ENCODE data around the gene INTS4. TPM values are rescaled to one million over a fixed set of nuclear protein-coding genes. Genes with fewer than 3 reads are reported as not detected.
A peak's percentile ranks its signal among the peaks of the same experiment; 100 is the strongest.
"Not testable (repeated sequence)": the region's sequence is repeated elsewhere in the genome, so short reads cannot be mapped to it uniquely, and the experiment has no call there.

INTS4 gene
- total and polyA plus RNA-seq, 2 of the 8 experiments (the other 6 are each of a cell fraction or from before 2014, with no cell fraction given): 27.0 to 31.3 TPM

DNA sequence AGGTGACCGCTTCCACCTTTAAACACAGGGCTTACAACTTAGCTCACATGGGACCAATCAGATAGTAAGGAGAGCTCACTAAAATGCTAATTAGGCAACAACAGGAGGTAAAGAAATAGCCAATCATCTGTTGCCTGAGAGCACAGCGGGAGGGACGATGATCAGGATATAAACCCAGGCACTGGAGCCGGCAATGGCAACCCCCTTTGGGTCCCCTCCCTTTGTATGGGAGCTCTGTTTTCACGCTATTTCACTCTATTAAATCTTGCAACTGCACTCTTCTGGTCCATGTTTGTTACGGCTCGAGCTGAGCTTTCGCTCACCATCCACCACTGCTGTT is 46.9 kb upstream of the INTS4 start:
- FAIRE-seq; H4K91ac ChIP-seq (replicated peaks; ENCODE audit: insufficient read length, low read length); DNase-seq (ENCODE audit: low read depth in 1 of 2, low spot score in 2 of 2); H2BK15ac ChIP-seq (ENCODE audit: low read length); H3K9ac ChIP-seq (replicated peaks in 1 of 4; ENCODE audit: extremely low read depth in 1 of 4, low read depth in 3 of 4, low read length in 3 of 4); H3K36me3 ChIP-seq (ENCODE audit: control insufficient read depth in 2 of 4, insufficient read depth in 4 of 4, low read length in 3 of 4); H3K23me2 ChIP-seq (ENCODE audit: low read depth, low read length); H3K4me3 ChIP-seq (ENCODE audit: extremely low read depth in 1 of 4, insufficient read depth in 2 of 4, low read depth in 3 of 4, low read length in 4 of 4); H3K4ac ChIP-seq (replicated peaks; ENCODE audit: insufficient read length, low read depth, low read length); H3K79me2 ChIP-seq (ENCODE audit: control insufficient read depth in 1 of 2, insufficient read depth in 2 of 2, low read length in 2 of 2); H3K27me3 ChIP-seq (replicated peaks in 1 of 4; ENCODE audit: control insufficient read depth in 3 of 4, extremely low read depth in 1 of 4, insufficient read depth in 3 of 4, low read length in 3 of 4); H2AK5ac ChIP-seq (ENCODE audit: low read depth, low read length); H4K20me1 ChIP-seq (replicated peaks in 1 of 2; ENCODE audit: control insufficient read depth in 1 of 2, insufficient read depth in 2 of 2, low read length in 2 of 2); H2BK120ac ChIP-seq (replicated peaks; ENCODE audit: low read depth, low read length); H3K23ac ChIP-seq (ENCODE audit: insufficient read length); H2AFZ ChIP-seq (ENCODE audit: low read length); H3K14ac ChIP-seq (ENCODE audit: insufficient read length); H3K4me1 ChIP-seq (replicated peaks in 1 of 4; ENCODE audit: control insufficient read depth in 3 of 4, insufficient read depth in 4 of 4, low read length in 3 of 4); H3K18ac ChIP-seq (ENCODE audit: extremely low read depth, low read length); H4K5ac ChIP-seq (ENCODE audit: insufficient read length, low read depth, low read length); H4K8ac ChIP-seq (ENCODE audit: extremely low read depth, insufficient read depth, low read length); H2BK5ac ChIP-seq (ENCODE audit: low read depth, low read length); H3K4me2 ChIP-seq (ENCODE audit: insufficient read depth in 1 of 2, low read depth in 2 of 2, low read length in 2 of 2); H3K9me3 ChIP-seq (ENCODE audit: insufficient read depth in 2 of 2, low read depth in 1 of 2, low read length in 1 of 2); H3K27ac ChIP-seq (ENCODE audit: low read depth, low read length); H3K79me1 ChIP-seq (ENCODE audit: low read depth, low read length); H3K56ac ChIP-seq (replicated peaks; ENCODE audit: insufficient read length, low read depth, low read length): not testable (repeated sequence)
- peak overlapping the region; percentile 50; the same call in 1 of the 2 replicates for H2BK12ac ChIP-seq (ENCODE audit: low read depth, low read length)
- H2BK20ac ChIP-seq (ENCODE audit: low read length): 0 out of 2 replicates have a peak overlapping the region, but pooled peaks have one; percentile 48
- POLR2A ChIA-PET (ENCODE audit: partially characterized antibody): interaction anchor here (0.7 to 2.2 kb wide), 2 partner anchors 9 to 19 kb away, joined by 3 to 6 read pairs; no protein-coding TSS in a partner anchor
- CTCF ChIA-PET (ENCODE audit: partially characterized antibody): interaction anchor here (0.6 to 2.1 kb wide), 6 partner anchors 10 to 63 kb away, joined by 3 to 5 read pairs (median 3); partner anchors contain the start of gene THRSP
- 90% methylated on average over 8 of the region's 8 CpGs; no CpG with 5 or more reads in 1 of the 2 experiments for WGBS, 2 experiments (ENCODE audit: extremely low coverage in 1 of 2, insufficient coverage in 1 of 2, insufficient read length in 1 of 2, insufficient replicate concordance in 2 of 2, low coverage in 1 of 2, low lambda C conversion rate in 2 of 2, missing lambda C conversion rate in 1 of 2)
